Muscle of leg (tissue), 11 donors: ENCODE data around the gene PSMB5. TPM values are rescaled to one million over a fixed set of nuclear protein-coding genes. Genes with fewer than 3 reads are reported as not detected.

Experiments used
- DNase-seq: peaks from one replicate; pipeline ENCODE4 v3.0.0; 2013
- H3K27ac ChIP-seq: one replicate; pipeline ENCODE4 v1.5.1; 2013; ENCODE audit warnings: mild to moderate bottlenecking, low read length, control low read depth
- H3K27me3 ChIP-seq: one replicate; pipeline ENCODE4 v1.6.1; 2013; ENCODE audit warnings: low read length; ENCODE audit not compliant: control insufficient read depth, insufficient read depth
- H3K36me3 ChIP-seq: one replicate; pipeline ENCODE4 v1.6.1; 2013; ENCODE audit warnings: low read length; ENCODE audit not compliant: control insufficient read depth, insufficient read depth
- H3K4me1 ChIP-seq: one replicate; pipeline ENCODE4 v1.6.1; 2013; ENCODE audit warnings: low read length; ENCODE audit not compliant: control insufficient read depth, insufficient read depth
- H3K4me3 ChIP-seq: one replicate; pipeline ENCODE4 v1.5.1; 2013; ENCODE audit warnings: low read length, control low read depth
- H3K9me3 ChIP-seq: replicated peaks from 2 replicates; pipeline ENCODE4 v1.6.1; 2013; ENCODE audit warnings: low read depth, low read length; ENCODE audit not compliant: control insufficient read depth
- WGBS: methylation state at CpG from one replicate; pipeline ENCODE4 v1.1.5; 2013; ENCODE audit warnings: missing lambda C conversion rate; ENCODE audit not compliant: insufficient coverage; 5-methylcytosine and 5-hydroxymethylcytosine counted together
- polyA plus RNA-seq, 8 donors: library from polyadenylated mRNA; unstranded; fragments of 120-200 nt; gene quantifications; one replicate each; pipeline versions ENCODE4 v1.2.1 to v1.2.3, GENCODE V29; 2013; ENCODE audit warnings: inconsistent platforms in 1 of 8, low replicate concordance in 1 of 8; ENCODE audit not compliant: insufficient read length in 8 of 8, insufficient read depth in 1 of 8
- total RNA-seq: library from RNA; stranded (reverse); fragments of 120-200 nt; gene quantifications from one replicate; pipeline ENCODE4 v1.2.4, GENCODE V29; 2013

The PSMB5 gene
- total and polyA plus RNA-seq, 9 donors = 154 to 278 (median 249) TPM

DNA sequence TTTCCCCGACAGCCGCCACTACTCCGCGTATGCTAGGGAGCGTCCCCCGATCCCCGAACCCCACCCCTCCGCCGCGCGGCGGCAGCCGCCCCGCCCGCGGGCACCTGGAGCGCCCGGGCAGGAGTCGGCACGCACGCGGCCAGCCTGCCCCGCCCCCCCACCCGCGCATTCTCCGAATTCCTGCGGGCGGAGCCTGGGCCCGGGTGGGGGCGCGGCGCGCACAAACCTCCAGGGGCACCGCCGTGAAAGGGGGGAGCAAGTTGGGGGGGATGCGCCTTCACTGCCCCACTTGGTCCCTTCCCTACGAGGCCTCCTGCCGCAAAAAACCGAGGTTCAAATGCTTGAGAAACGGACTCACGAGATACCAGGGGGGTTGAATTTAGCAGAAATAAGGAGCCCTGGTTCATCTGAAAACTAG, 54.0 kb downstream of the PSMB5 start:
- peak; percentile 60 for DNase-seq
- H3K4me3 ChIP-seq = peak overlapping the region; percentile 95
- WGBS = 0% methylated on average over 13 of the region's 41 CpGs
- peak overlapping the region; percentile 87 for H3K27ac ChIP-seq
- H3K36me3 ChIP-seq = peaks cover 20% of the 10 kb centered on the region
- peaks cover 55% of the 10 kb centered on the region for H3K4me1 ChIP-seq
- H3K27me3 ChIP-seq = peaks cover 13% of the 10 kb centered on the region
- no peaks in the 10 kb centered on the region for H3K9me3 ChIP-seq

DNA sequence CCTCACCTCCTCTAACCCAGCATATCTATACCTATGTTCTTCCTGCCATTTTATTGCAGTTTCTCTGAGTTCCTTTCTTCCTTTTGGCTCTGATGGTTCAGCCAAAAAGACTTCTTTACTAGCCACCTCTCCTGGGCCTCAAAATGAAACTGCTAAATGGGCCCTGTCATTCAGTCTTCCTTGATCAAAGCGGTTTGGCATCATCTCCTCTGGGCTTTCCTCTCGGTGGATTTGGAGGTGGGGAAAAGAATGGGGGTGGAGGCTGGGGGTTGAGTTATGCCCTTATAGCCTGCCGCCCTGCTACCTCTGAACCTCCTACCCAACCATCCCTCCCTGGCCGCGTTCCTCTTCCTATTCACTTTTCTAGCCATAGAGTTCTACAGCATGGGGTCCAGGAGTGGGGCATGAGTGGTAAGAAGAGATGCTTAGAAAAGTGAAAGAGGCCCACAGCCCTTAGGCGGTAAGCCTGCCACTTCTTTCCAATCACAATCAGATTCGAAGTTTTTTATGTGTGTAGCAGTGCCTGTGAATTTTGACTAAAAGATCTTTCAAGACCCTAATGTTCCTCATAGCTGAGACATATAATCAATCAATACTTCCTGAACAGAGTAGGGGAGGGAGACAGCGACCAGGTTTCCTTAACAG, 54.8 kb downstream of the PSMB5 start:
- Histone ChIP-seq H3K27ac (peak overlapping the region; percentile 75), H3K4me3 (peak overlapping the region; percentile 95), H3K36me3 (peaks cover 25% of the 10 kb centered on the region), H3K27me3 (peaks cover 13% of the 10 kb centered on the region), H3K9me3 (no peaks in the 10 kb centered on the region), H3K4me1 (peaks cover 58% of the 10 kb centered on the region)
- 0% methylated on average over 1 of the region's 8 CpGs for WGBS
- no peak for DNase-seq

DNA sequence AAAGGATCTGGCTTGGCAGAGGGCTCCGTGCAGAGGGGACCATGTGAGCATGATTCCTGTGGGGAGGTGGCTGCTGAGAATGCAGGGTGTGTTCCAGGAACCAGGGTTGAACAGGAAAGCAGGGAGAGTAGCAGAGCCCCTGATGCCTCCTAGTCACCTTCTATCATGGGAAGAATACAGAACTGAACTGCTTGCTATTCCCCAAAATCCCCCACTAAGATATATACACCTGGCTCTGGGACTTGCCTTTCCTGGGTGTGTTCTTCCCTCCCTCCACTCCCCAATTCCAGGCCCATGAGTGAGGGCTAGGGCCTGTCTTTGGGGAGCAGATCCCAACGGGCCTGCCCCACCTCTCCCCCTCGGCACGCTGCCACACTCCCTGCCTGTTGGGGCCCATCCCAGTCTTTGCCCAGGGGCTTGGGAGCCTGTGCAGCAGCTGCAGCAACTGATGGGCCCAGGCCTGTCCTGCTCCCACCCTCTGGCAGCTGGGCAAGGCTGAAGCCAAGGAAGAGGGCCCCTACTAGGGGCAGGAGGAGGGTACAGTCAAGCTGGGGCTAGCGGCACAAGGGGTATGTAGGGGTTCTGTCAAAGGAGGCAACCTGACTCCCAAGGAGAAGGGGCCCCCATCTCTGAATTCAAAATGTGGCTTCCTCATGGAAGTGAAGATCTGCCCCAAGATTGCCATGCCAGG, 55.6 kb downstream of the PSMB5 start:
- peaks cover 59% of the 10 kb centered on the region for H3K4me1 ChIP-seq
- peaks cover 13% of the 10 kb centered on the region for H3K27me3 ChIP-seq
- H3K36me3 ChIP-seq = peaks cover 32% of the 10 kb centered on the region
- peak overlapping the region; percentile 95 for H3K4me3 ChIP-seq
- DNase-seq = peak; percentile 71
- no peaks in the 10 kb centered on the region for H3K9me3 ChIP-seq
- 32% methylated on average over 4 of the region's 5 CpGs for WGBS
- peak overlapping the region; percentile 75 for H3K27ac ChIP-seq

DNA sequence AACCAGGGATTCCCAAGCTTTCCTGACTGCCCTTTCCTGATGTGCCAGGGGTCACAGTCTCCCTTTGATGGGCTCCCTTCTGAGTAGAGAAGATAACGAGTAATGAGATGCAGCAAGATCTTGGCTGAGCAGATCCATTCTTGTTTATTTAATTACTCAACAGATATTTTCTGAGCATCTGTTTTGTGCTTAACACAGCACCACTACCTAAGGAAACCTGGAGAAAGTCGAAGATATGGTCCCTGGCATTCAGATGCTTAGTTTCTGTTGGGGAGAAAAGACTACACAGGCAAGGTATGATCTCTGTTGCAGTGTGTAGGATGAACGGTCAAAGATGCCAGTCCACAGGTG, 56.2 kb downstream of the PSMB5 start:
- 68% methylated on average over 2 of the region's 3 CpGs for WGBS
- peak overlapping the region; percentile 75 for H3K27ac ChIP-seq
- DNase-seq = no peak
- H3K27me3 ChIP-seq = peaks cover 13% of the 10 kb centered on the region
- H3K36me3 ChIP-seq = peaks cover 39% of the 10 kb centered on the region
- peak overlapping the region; percentile 95 for H3K4me3 ChIP-seq
- no peaks in the 10 kb centered on the region for H3K9me3 ChIP-seq
- peaks cover 55% of the 10 kb centered on the region for H3K4me1 ChIP-seq

DNA sequence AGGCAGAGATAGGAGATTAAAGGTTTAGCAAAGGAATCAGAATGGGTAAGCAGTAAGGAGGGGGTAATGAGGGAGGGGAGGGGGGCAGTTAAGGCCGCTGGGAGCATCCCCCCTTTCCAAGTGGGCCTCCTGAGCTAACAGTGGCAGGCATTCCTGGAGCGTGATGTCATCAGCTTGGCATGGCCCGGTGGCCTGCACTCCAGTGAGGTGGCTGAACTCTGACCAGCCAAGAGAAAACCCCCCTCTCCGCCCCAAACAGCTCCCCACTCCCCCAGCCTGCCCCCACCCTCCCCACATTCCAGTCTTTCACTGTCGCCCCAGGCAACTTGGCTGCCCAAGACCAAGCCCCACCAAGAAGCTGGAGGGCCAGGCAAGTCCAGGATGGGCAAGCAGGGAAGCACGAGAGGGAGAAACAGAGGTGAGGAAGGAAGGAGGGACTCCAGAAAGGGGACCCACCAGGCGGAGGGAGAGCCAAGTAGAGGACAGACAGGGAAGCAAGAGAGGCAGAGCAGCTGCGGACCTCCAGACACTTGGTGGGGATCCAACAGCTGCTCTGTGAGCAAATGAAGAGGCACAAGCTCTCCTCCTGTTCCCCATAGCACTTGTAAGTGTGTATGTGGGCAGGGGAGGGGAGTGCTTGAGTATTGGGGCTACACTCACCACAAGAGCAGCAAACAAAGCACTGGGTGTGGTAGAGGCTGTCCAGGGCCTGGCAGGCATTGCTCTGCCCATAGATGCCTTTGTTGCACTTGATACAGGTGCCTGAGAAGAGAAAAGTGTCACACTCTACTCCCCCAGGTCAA, 56.8 kb downstream of the PSMB5 start:
- H3K4me1 ChIP-seq = peaks cover 54% of the 10 kb centered on the region
- peak overlapping the region; percentile 1 for H3K4me3 ChIP-seq
- no peaks in the 10 kb centered on the region for H3K9me3 ChIP-seq
- peak; percentile 93 for DNase-seq
- peak overlapping the region; percentile 75 for H3K27ac ChIP-seq
- H3K36me3 ChIP-seq = peaks cover 45% of the 10 kb centered on the region
- 12% methylated on average over 4 of the region's 8 CpGs for WGBS
- H3K27me3 ChIP-seq = peaks cover 13% of the 10 kb centered on the region

DNA sequence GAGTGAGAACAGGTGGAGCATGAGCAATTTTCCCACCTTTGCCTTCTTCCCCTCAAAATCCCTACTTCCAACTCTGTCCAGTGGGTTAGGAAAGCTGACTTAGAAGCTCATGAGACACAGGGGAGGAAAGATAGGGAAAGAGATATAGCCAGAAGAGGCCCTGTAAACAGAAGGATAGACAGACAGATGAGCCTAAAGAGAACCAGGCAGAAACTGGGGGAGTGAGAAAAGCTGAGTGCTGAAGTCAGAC, 57.3 kb downstream of the PSMB5 start:
- peaks cover 13% of the 10 kb centered on the region for H3K27me3 ChIP-seq
- no peaks in the 10 kb centered on the region for H3K9me3 ChIP-seq
- H3K4me3 ChIP-seq = peak overlapping the region; percentile 1
- H3K27ac ChIP-seq = peak overlapping the region; percentile 75
- peaks cover 54% of the 10 kb centered on the region for H3K4me1 ChIP-seq
- H3K36me3 ChIP-seq = peaks cover 50% of the 10 kb centered on the region
- DNase-seq = no peak

DNA sequence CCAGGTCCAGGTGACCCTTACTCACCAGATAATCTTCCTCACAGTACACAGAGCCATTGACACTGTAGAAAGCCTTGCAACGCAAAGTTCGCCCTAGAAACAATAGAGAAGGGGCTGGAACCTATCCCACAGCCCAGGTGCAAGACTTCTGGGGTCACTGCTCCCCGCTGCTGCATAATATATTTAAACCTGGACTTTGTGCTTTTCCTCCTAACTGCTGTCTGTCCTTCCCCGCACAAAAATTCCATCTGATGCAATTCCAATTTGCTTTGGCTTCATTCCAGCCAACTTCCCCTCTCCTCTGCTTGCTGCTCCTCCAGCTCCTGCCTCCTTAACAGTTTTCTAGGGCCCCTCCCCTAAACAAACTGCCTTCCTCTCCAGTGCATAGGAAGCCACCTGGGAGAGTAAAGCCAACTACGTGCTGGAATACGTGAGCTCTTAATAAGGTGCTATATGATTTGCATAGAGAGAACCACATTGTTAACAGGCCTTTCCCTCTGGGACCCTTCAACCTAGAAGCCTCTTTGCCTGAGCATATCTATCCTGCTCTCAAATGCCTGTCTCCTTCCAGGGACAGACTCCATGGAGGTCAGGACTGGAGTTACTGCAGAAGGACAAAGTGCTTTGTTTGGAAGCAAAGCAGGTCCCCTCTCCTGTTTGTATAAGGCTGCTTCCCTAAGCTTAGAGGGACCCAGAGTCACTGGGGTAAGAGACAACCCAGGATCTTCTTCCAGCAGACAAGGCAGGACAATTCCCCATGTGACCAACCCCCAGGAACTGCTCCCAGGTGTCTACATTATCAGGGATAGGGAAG, 57.9 kb downstream of the PSMB5 start:
- WGBS = 9% methylated on average over 4 of the region's 6 CpGs
- peak; percentile 64 for DNase-seq
- H3K27me3 ChIP-seq = peaks cover 10% of the 10 kb centered on the region
- H3K36me3 ChIP-seq = peaks cover 53% of the 10 kb centered on the region
- H3K4me3 ChIP-seq = peak overlapping the region; percentile 1
- H3K27ac ChIP-seq = peak overlapping the region; percentile 75
- peaks cover 51% of the 10 kb centered on the region for H3K4me1 ChIP-seq
- H3K9me3 ChIP-seq = no peaks in the 10 kb centered on the region

Other genes starting within 250 kb of the PSMB5 start
- 15.8 TPM for gene SLC7A7, start 219.5 kb downstream of the PSMB5 start, total RNA-seq
- gene SLC7A7, start 219.5 kb downstream of the PSMB5 start, polyA plus RNA-seq = 10 to 100 TPM; 23.5 to 59.3 (median 29.2) TPM
- gene MRPL52, start 205.0 kb downstream of the PSMB5 start, total RNA-seq = 69.2 TPM
- gene MRPL52, start 205.0 kb downstream of the PSMB5 start, polyA plus RNA-seq = 10 to 100 TPM; 54.3 to 85.8 (median 66.0) TPM
- gene MMP14, start 198.3 kb downstream of the PSMB5 start, total RNA-seq = 232 TPM
- 100 to 1,000 TPM; 108 to 315 (median 188) TPM for gene MMP14, start 198.3 kb downstream of the PSMB5 start, polyA plus RNA-seq
- 14.5 TPM for gene LRP10, start 163.2 kb downstream of the PSMB5 start, total RNA-seq
- 10 to 100 TPM; 34.1 to 49.9 (median 47.2) TPM for gene LRP10, start 163.2 kb downstream of the PSMB5 start, polyA plus RNA-seq
- gene REM2, start 151.7 kb downstream of the PSMB5 start, total RNA-seq = 0.13 TPM
- under 1 TPM in 7 of 8 donors, not detected in 1; 0.15 to 0.32 (median 0.19) TPM for gene REM2, start 151.7 kb downstream of the PSMB5 start, polyA plus RNA-seq
- 67.6 TPM for gene RBM23, start 115.8 kb downstream of the PSMB5 start, total RNA-seq
- 10 to 100 TPM; 51.7 to 66.3 (median 55.8) TPM for gene RBM23, start 115.8 kb downstream of the PSMB5 start, polyA plus RNA-seq
- 41.8 TPM for gene PRMT5, start 105.5 kb downstream of the PSMB5 start, total RNA-seq
- 10 to 100 TPM; 57.9 to 85.2 (median 71.2) TPM for gene PRMT5, start 105.5 kb downstream of the PSMB5 start, polyA plus RNA-seq
- gene HAUS4, start 77.8 kb downstream of the PSMB5 start, total RNA-seq = 39.3 TPM
- gene HAUS4, start 77.8 kb downstream of the PSMB5 start, polyA plus RNA-seq = 10 to 100 TPM; 31.2 to 42.9 (median 38.0) TPM
- gene AJUBA, start 52.3 kb downstream of the PSMB5 start, total RNA-seq = 30.5 TPM
- gene AJUBA, start 52.3 kb downstream of the PSMB5 start, polyA plus RNA-seq = 10 to 100 TPM; 33.5 to 48.6 (median 41.2) TPM
- gene C14orf93, start 24.8 kb downstream of the PSMB5 start, total RNA-seq = 10.0 TPM
- gene C14orf93, start 24.8 kb downstream of the PSMB5 start, polyA plus RNA-seq = 10 to 100 TPM in 5 of 8 donors, 1 to 10 TPM in 3; 8.8 to 15.9 (median 11.2) TPM
- gene PSMB11, start 7.3 kb upstream of the PSMB5 start, total RNA-seq = not detected
- gene PSMB11, start 7.3 kb upstream of the PSMB5 start, polyA plus RNA-seq = not detected
- gene CDH24, start 22.6 kb upstream of the PSMB5 start, total RNA-seq = 2.1 TPM
- 1 to 10 TPM; 3.0 to 6.8 (median 5.0) TPM for gene CDH24, start 22.6 kb upstream of the PSMB5 start, polyA plus RNA-seq
- gene ACIN1, start 60.2 kb upstream of the PSMB5 start, total RNA-seq = 72.5 TPM
- gene ACIN1, start 60.2 kb upstream of the PSMB5 start, polyA plus RNA-seq = 100 to 1,000 TPM; 121 to 157 (median 135) TPM
- gene C14orf119, start 60.6 kb upstream of the PSMB5 start, total RNA-seq = 46.0 TPM
- gene C14orf119, start 60.6 kb upstream of the PSMB5 start, polyA plus RNA-seq = 10 to 100 TPM; 47.4 to 68.2 (median 54.6) TPM
- gene CIROP, start 70.1 kb upstream of the PSMB5 start, total RNA-seq = not detected
- gene CIROP, start 70.1 kb upstream of the PSMB5 start, polyA plus RNA-seq = not detected
- gene CEBPE, start 84.4 kb upstream of the PSMB5 start, total RNA-seq = 0.13 TPM
- gene CEBPE, start 84.4 kb upstream of the PSMB5 start, polyA plus RNA-seq = under 1 TPM; 0.12 to 0.33 (median 0.16) TPM
- gene SLC7A8, start 148.8 kb upstream of the PSMB5 start, total RNA-seq = 4.2 TPM
- 10 to 100 TPM in 2 of 8 donors, 1 to 10 TPM in 6; 2.6 to 10.6 (median 5.0) TPM for gene SLC7A8, start 148.8 kb upstream of the PSMB5 start, polyA plus RNA-seq
- gene RNF212B, start 203.0 kb upstream of the PSMB5 start, total RNA-seq = not detected
- under 1 TPM in 1 of 8 donors, not detected in 7; 0.52 TPM for gene RNF212B, start 203.0 kb upstream of the PSMB5 start, polyA plus RNA-seq